Mammary microvascular endothelial cell (primary cell): ENCODE measurements around the gene UGT1A5. TPM values are rescaled to one million over a fixed set of nuclear protein-coding genes. Genes with fewer than 3 reads are reported as not detected.

Experiments
- total RNA-seq: library from RNA; depleted of rRNA; stranded (reverse); fragments of >200 nt; gene quantifications from 2 replicates; pipeline ENCODE4 v1.2.3, GENCODE V29; 2015

Gene UGT1A5
- total RNA-seq: not detected in 2 replicates

GRCh38 chr2:233712611-233713261 is at the start of gene UGT1A5:
Gene UGT1A5 (plus strand): TSS chr2:233712907. CDS start chr2:233712992, 85 bp downstream.

DNA sequence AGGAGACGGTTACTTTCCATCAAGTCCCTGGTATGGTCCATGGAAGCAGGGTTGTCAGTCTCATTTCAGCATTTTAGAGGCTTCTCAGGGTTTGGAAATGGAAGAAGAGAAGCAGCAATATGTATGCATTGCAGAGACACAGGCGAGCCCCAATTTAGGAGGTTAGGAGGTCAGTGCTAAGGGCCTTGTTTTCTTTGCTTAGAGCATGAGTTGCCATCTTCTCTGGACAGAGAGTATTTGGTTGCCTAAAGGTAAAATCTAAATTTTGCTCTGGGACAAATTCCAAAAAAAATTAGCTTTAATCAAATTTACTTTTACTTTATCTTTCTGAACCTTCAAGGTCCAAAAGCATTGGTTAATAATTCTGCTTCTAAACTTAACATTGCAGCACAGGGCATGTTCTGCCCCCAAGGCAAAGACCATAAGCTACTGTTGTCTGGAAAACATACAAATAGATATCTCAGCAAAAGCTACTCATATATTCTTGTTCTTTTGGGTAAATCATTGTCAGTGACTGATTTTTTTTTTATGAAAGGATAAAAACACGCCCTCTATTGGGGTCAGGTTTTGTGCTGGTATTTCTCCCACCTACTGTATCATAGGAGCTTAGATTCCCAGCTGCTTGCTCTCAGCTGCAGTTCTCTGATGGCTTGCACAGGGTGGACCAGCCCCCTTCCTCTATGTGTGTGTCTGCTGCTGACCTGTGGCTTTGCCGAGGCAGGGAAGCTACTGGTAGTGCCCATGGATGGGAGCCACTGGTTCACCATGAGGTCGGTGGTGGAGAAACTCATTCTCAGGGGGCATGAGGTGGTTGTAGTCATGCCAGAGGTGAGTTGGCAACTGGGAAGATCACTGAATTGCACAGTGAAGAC is 41.2 kb upstream of the UGT1A5 start, which contains the start of gene UGT1A9:
Gene UGT1A9 (plus strand): TSS at position 609 of the 872 bp plus-strand sequence. CDS start 37 bp downstream, at position 646.

DNA sequence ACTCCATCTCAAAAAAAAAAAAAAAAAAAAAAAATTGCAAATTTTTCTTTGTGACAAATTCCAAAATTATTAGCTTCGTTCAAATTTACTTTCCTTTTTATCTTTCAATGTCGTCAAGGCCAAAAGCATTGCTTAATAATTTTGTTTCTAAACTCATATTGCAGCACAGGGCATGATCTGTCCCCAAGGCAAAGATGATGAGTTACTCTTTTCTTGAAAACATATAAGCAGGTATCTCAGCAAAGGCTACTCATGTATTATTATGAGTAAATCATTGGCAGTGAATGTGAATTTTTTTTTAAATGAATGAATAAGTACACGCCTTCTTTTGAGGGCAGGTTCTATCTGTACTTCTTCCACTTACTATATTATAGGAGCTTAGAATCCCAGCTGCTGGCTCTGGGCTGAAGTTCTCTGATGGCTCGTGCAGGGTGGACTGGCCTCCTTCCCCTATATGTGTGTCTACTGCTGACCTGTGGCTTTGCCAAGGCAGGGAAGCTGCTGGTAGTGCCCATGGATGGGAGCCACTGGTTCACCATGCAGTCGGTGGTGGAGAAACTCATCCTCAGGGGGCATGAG is 31.1 kb upstream of the UGT1A5 start, which contains the start of gene UGT1A7:
Gene UGT1A7 (plus strand): TSS at position 381 of the 579 bp plus-strand sequence. CDS start 37 bp downstream, at position 418.

GRCh38 chr2:233692648-233693047 is 20.1 kb upstream of the UGT1A5 start, which contains the start of gene UGT1A6:
Gene UGT1A6 (plus strand): TSS chr2:233692890. CDS start chr2:233693005, 115 bp downstream.

GRCh38 chr2:233718552-233718951 is 5.8 kb downstream of the UGT1A5 start, which contains the start of gene UGT1A4:
Gene UGT1A4 (plus strand): TSS chr2:233718736. CDS start chr2:233718821, 85 bp downstream.

DNA sequence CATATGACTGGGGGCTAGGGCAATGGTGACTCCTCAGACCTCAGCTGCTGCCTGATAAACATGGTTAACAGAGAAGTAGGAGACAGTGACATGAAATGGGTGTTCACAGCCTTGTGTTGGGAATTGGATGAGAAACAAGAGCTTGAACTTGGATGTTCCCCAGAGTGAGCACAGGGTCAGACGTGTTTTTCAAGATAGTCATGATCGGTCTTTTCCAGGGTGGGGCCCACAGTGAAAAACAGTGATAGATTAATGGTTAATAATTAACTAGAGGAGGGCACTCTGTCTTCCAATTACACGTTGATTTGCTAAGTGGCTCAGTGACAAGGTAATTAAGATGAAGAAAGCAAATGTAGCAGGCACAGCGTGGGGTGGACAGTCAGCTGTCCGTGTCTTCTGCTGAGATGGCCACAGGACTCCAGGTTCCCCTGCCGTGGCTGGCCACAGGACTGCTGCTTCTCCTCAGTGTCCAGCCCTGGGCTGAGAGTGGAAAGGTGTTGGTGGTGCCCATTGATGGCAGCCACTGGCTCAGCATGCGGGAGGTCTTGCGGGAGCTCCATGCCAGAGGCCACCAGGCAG is 16.1 kb downstream of the UGT1A5 start, which contains the start of gene UGT1A3:
Gene UGT1A3 (plus strand): TSS at position 320 of the 579 bp plus-strand sequence. CDS start 85 bp downstream, at position 405.

DNA sequence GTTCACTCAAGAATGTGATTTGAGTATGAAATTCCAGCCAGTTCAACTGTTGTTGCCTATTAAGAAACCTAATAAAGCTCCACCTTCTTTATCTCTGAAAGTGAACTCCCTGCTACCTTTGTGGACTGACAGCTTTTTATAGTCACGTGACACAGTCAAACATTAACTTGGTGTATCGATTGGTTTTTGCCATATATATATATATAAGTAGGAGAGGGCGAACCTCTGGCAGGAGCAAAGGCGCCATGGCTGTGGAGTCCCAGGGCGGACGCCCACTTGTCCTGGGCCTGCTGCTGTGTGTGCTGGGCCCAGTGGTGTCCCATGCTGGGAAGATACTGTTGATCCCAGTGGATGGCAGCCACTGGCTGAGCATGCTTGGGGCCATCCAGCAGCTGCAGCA is 47.3 kb downstream of the UGT1A5 start, which contains the start of gene UGT1A1:
Gene UGT1A1 (plus strand): TSS at position 228 of the 400 bp plus-strand sequence. CDS start 18 bp downstream, at position 246.

GRCh38 chr2:233778030-233778429 is 65.3 kb downstream of the UGT1A5 start, which contains the start of gene MROH2A:
Gene MROH2A (plus strand): TSS chr2:233778330. CDS start chr2:233779359, 1,029 bp downstream.

Other genes starting within 250 kb of the UGT1A5 start
- 22.6 and 27.0 TPM in 2 replicates for gene USP40, start 146.1 kb upstream of the UGT1A5 start, total RNA-seq
- gene UGT1A8, start 95.3 kb upstream of the UGT1A5 start, total RNA-seq: not detected in 2 replicates
- not detected in 2 replicates for gene UGT1A10, start 76.5 kb upstream of the UGT1A5 start, total RNA-seq
- not detected in 2 replicates for gene UGT1A9, start 41.0 kb upstream of the UGT1A5 start, total RNA-seq
- not detected in 2 replicates for gene UGT1A7, start 31.0 kb upstream of the UGT1A5 start, total RNA-seq
- gene UGT1A6, start 20.0 kb upstream of the UGT1A5 start, total RNA-seq: not detected in 2 replicates
- not detected in 2 replicates for gene UGT1A4, start 5.8 kb downstream of the UGT1A5 start, total RNA-seq
- gene UGT1A3, start 16.1 kb downstream of the UGT1A5 start, total RNA-seq: not detected in 2 replicates
- not detected in 2 replicates for gene UGT1A1, start 47.4 kb downstream of the UGT1A5 start, total RNA-seq
- not detected in 2 replicates for gene MROH2A, start 65.4 kb downstream of the UGT1A5 start, total RNA-seq
- 22.8 and 22.9 TPM in 2 replicates for gene HJURP, start 141.6 kb downstream of the UGT1A5 start, total RNA-seq
- not detected in 2 replicates for gene TRPM8, start 204.5 kb downstream of the UGT1A5 start, total RNA-seq